NCI-H345 (cell line): Measurements from ENCODE around the gene FBXO11.
"Not testable (repeated sequence)": the region's sequence is repeated elsewhere in the genome, so short reads cannot be mapped to it uniquely, and the experiment has no call there.

ENCODE experiments used
- DNase-seq: peaks from one replicate; lab custom pipeline; 2025; lab: John Stamatoyannopoulos, UW

Gene FBXO11

GRCh38 chr2:47906157-47907038 lies at the start of gene FBXO11:
FBXO11 (minus strand) TSS chr2:47906498; CDS start chr2:47905720, 778 bp downstream.
- peak; percentile 99 for DNase-seq

DNA sequence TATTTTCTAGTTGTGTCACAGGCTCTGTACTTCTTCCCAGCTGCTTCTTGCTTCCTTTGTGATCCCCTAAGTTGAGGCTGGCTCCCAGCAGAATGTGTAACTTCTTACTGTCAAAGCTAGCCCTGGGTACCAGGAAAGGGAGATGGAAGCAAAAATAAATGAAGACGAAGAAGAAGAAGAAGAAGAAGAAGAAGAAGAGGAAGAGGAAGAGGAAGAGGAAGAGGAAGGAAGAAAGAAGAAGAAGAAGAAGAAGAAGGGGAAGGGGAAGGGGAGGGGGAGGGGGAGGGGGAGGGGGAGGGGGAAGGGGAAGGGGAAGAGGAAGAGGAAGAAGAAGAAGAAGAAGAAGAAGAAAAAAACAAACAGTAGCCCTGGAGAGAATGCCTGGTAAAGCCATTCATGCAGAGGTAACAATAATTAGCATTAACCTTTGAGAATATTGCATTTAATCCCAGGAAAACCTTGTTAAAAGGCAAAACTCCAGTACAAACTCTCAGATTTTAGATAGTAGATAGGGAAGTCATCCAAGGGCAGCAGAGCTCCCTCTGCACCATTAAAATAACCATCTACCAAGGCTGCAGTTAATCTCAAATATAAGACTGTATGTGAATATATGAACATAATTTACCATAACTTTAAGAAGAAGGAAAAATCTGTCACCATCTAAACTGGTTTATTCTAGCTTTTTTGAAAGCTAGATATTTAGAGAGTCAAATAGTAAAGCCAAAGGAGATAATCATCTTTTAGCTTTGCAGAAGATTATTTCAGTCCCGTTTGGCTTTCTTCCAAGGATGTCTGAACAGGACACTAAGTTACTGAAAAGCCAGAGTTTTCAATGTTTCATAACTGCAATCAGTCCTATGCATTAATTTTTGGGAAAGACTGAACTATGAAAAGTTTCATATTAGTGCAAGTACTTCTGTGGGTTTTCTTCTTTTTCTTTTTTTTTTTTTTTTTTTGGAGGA lies 44.3 kb upstream of the FBXO11 start:
- no peak for DNase-seq

DNA sequence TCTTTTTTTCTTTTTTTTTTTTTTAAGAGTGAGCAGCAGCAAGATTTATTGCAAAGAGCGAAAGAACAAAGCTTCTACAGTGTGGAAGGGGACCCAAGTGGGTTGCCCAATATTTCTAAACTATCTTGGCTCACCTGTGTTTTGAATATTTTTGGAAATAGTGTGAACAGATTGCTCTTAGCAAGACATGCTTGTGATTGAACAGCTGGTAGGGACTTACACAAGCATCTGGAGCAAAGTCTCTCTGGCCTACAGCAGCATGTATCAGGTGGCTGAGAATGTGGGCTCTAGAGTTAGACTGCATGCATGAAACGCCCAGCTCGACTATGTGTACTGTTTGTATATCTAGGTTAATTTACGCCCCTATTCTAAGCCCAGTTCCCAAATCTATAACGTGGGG lies 40.3 kb upstream of the FBXO11 start:
- no peak for DNase-seq

GRCh38 chr2:47945046-47945781 lies 38.9 kb upstream of the FBXO11 start:
- no peak for DNase-seq

DNA sequence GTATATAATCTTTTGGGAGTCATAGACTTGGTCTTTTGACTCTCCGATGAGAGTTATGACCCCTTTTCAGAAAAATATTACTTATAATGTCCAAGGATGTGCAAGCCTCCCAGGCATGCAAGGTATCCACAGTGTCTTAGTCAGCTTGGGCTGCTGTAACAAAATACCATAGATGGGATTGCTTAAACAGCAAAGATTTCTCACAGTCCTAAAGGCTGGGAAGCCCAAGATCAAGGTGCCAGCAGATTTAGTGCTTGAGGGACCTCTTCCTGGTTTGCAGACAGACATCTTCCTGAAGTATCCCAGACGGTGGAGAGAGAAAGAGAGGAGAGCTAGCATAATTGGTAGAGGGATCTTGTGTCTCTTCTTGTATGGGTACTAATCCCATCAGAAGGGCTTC lies 35.6 kb upstream of the FBXO11 start:
- no peak for DNase-seq

DNA sequence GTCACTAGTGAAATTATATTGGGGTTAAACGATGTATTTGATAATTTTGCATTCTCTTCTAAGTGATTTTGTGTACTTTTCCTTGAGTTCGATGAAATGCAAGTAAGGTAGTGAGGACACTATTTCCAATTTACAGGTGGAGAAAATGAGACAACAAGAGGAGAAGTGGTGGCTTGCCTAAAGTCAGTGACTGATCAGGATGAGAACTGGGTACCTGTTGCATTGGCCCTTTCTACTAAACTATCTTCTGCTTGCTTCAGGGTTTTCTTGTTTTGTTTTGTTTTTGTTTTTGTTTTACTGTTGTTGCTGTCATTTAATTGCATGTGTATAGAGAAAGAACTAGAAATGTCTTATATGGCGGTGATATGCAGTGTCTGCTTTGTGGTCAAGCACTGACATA lies 31.4 kb upstream of the FBXO11 start:
- no peak for DNase-seq

GRCh38 chr2:47935071-47935470 lies 28.8 kb upstream of the FBXO11 start:
- DNase-seq = no peak

DNA sequence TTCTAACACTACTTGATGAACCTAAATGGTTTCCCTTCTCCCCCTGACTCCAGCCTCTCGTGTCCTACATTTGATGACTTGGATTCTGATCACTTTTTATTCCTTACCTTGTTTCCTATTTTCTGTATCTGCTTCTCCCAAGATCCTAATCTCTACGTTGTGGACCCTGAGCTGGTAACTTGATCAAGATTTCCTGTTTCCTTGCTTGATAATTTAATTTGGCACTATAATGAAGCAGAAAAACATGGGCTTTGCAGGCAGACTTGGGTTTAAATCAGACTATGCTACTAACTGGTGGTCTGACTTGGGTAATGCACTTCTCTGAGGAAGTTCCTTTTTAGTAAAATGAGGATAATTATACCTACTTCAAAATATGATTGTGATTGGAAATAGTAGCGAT lies 11.7 kb upstream of the FBXO11 start:
- no peak for DNase-seq

DNA sequence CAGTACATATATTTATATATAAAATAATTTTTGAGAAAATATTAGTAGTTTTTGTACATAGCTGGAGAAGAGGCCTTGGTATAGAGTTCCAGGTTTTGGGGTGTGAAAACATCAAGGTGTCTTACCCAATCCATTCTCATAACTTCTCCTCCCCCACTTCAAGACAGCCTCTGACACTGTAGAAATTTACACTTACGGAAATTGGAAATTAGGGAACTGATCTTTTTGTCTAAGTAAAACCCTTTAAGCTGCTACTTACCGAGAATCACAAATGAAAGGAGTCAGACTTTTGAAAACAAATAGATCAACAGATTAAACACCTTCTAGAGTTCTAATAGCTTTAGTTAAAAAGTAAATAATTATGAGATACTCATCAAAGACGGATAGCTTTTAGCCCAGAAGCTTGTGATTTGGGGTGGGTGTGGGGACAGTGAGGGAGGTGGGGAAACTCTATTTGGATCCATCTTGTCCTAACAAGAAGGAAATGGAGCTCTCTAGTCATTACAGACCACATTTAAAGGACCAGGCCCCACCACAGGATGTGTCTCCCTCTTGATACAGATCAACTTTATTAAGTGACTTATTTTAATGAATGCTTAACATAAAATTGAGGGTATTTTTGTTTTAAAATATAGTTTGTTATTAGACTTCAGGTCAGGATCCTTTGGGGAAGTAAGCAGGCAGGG lies 11.1 kb upstream of the FBXO11 start:
- DNase-seq = no peak

DNA sequence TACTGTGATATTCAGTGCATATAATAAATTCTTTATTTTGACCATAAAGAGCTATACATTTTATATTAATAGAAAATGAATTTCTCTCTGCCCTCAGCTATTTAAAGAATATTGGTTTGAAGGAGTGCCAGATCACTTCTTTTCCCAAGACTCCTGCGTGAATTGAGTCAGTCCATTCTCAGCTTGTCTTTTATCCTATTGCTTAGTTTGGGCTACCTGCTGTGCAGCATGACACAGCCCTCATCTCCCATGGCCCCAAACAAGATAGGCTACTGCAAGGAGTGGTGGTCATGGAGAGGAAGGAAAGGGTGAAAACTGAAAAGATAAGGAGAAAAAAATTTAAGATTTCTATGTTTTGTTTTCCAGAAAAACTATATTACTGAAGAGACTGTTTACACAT lies 10.1 kb upstream of the FBXO11 start:
- DNase-seq = no peak

GRCh38 chr2:47910662-47911061 lies 4.4 kb upstream of the FBXO11 start:
- not testable (repeated sequence) for DNase-seq

DNA sequence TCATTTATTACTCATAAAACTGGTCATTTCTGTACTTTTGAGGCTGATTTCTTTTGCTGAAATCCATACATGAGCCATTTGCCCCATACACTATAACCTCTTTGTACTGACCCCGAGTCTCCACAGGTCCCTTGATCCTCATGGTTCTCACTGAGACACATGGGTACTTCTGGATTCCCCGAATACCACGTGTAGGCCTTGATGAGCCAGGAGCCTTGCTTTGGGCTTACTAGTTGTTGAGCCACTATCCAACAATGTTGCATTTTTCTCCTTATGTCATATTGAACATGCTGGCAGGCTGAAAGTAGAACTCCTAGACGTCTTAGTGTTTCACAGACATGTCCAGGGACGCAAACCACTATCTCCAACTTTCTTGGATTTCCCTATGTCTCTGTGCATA lies 2.4 kb upstream of the FBXO11 start:
- DNase-seq = no peak

- DNase-seq = peak; percentile 29
Observed at GRCh38 chr2:47907039-47907781, 912 bp upstream of the FBXO11 start.

DNA sequence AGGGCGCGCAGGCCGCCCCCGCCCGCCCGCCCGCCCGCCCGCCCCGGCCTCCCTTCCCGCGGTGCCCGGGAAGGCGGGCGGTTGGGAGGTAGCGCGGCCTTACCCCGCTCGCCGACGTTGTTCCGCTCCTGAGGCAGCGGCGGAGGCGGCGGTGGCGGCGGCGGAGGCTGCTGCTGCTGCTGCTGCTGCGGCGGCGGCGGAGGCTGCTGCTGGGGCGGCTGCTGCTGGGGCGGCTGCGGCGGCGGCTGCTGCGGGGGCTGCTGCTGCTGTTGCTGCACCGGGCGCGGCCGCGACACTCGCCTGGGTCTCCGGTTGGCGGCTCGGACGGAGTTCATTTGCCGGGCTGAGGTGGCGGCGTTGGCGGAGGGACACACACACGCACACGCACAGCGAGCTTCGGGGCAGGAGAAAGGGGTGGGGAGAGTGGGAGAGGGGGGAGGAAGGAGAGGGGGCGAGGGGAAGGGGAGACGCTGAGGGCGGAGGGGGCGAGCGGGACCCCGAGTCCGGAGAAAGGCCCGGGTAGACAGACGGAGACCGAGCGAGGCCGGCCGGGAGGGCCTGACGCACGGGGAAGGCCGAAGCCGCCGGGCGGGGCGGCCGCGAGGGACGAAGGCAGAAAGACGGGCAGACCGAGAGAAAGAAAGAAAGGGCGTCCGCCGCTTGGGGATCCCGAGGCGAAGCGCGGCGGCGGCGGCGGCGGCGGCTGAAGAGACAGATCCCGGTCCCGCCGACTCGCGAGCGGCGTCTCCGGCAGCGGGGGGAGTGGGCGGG lies 727 bp downstream of the FBXO11 start:
- peak; percentile 59 for DNase-seq

- no peak for DNase-seq
Observed at GRCh38 chr2:47903781-47904490, 2.4 kb downstream of the FBXO11 start.

- DNase-seq = not testable (repeated sequence)
Observed at GRCh38 chr2:47901892-47902291, 4.4 kb downstream of the FBXO11 start.

- no peak for DNase-seq
Observed at GRCh38 chr2:47900857-47901256, 5.4 kb downstream of the FBXO11 start.

DNA sequence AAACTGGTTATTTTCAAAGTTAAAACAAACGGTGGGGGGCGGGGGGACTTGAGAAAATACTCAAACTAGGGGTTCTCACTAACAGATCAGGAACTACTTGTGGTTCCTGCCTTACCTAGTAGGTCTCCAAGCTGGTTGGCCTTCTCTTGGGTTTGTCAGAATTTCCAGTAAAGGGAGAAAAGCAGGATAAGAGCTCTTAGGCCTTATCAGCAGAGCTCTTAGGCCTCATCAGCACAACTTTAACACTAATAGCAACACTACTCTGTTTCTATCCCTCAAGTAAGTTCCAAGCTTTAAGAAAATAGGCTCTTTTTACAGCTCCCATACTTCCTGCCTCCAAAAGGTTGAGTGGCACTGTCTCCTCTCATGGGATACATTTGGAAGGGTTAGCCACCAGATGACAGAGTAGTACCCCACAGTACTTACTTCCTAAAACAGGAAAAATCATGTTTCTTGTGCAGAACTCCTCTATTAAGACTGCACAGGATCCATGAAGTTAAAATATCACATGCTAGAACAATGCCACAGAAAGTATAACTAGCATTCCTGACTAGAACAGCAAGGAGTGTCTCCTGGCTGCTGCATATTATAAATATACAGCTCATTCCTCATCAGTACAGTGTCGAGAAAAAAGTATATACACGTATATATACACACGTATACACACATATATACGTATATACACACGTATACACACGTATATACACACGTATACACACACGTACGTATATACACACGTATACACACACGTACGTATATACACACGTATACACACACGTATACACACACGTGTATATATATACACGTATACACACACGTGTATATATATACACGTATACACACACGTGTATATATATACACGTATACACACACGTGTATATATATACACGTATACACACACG lies 6.1 kb downstream of the FBXO11 start:
- DNase-seq = no peak
